ENCODE measurements around the gene LRRC4C. TPM values are rescaled to one million over a fixed set of nuclear protein-coding genes. Genes with fewer than 3 reads are reported as not detected.

Gene LRRC4C
- not detected in 2 replicates for total RNA-seq

GRCh38 chr11:41459465-41460401, at the start of gene LRRC4C:
Gene LRRC4C, minus strand, starts transcription at chr11:41459652.

